AG10803 (cell line): Measurements from ENCODE around the gene PELI2.

Experiments used
- DNase-seq: peaks from one replicate; pipeline ENCODE4 v3.0.0; 2010; ENCODE audit warnings: low read depth
- H3K4me3 ChIP-seq: 2 replicates; pipeline ENCODE4 v1.5.1; 2011; ENCODE audit warnings: mild to moderate bottlenecking, low read length, control low read depth
- TF ChIP-seq, protein P1 (sequence below): conservative IDR thresholded peaks from 2 replicates; pipeline ENCODE4 v1.5.1; 2011; ENCODE audit warnings: mild to moderate bottlenecking, low read length, control low read depth, inconsistent platforms

Gene PELI2

DNA sequence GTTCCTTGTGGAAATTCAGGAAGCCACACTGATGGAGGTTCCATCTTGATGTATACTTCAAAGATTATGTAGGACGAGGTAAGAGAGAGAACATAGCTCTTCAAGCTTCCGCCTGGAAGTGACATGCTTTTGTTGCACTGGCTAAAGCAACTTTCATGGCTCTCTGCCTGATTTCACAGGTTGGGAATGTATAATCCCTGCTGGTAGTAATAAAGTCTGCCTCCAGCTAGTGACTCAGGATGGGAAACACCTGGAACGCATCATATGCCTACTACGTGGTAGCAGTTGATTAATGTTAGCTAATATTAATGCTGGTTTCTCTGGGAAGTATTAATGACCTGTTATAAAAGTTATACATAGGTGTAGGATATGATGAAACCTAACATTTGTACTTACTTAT is 71.1 kb downstream of the PELI2 start:
- peak; percentile 79 for DNase-seq
- TF ChIP-seq, protein P1, sequence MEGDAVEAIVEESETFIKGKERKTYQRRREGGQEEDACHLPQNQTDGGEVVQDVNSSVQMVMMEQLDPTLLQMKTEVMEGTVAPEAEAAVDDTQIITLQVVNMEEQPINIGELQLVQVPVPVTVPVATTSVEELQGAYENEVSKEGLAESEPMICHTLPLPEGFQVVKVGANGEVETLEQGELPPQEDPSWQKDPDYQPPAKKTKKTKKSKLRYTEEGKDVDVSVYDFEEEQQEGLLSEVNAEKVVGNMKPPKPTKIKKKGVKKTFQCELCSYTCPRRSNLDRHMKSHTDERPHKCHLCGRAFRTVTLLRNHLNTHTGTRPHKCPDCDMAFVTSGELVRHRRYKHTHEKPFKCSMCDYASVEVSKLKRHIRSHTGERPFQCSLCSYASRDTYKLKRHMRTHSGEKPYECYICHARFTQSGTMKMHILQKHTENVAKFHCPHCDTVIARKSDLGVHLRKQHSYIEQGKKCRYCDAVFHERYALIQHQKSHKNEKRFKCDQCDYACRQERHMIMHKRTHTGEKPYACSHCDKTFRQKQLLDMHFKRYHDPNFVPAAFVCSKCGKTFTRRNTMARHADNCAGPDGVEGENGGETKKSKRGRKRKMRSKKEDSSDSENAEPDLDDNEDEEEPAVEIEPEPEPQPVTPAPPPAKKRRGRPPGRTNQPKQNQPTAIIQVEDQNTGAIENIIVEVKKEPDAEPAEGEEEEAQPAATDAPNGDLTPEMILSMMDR: no peak
- no peak overlapping the region for H3K4me3 ChIP-seq

DNA sequence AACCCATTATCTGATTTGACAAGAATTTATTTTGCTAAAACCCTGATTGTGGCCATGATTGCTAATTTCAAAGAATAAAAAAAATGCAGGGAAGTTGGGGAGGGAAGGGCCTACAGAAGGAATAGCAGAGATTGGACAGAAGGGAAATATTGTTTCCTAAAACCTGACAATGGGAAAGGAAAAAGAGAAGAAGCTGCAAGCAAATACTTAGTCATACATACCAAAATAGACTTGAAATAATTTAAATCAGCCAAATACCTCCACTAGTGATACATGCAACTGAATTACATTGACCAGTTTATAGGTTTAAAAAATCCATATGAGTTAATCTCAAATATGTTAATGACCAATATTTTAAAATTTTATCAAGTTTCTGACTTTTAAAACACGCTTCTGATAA is 75.1 kb downstream of the PELI2 start:
- TF ChIP-seq, protein P1: no peak
- DNase-seq: peak; percentile 16
- H3K4me3 ChIP-seq: no peak overlapping the region

DNA sequence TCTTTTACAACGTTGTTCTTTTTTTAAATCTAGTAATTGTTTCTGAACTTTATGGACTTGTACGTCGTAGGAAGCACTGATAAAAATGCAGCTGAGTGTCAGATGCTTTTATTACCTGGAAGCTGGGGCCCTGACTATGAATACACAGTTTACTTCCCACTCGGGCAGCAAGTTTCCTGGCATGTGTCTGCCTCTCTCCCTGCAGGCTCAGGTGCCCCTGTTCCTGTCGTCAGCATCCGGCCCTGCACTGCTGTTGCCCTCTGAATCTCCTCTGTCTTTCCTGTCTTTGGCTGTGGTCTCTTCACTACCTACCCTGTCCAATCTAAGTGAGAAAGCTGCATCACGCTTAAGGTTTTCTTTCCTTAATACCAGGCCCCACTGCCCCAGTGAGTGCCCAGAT is 75.8 kb downstream of the PELI2 start:
- no peak for DNase-seq
- no peak overlapping the region for H3K4me3 ChIP-seq
- TF ChIP-seq, protein P1: no peak

DNA sequence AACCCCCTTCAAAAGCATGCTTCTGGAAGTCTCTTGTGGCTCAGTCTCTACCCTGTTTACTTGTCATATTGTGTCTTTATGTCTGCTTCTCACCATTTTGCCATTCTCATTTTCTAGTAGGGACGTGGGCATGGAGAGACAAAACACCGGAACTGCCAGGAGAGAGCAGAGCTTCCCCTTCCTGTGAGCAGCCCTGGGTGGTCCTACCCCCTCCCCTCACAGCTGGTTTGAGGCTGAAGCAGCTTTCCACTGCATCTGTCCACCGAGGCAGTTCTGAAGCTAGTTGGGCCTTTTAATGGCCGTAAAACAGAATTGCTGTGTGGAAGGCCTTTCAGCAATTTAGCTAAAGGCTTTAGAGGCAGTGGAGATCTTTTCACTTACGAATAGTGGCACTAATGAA is 77.0 kb downstream of the PELI2 start:
- no peak for DNase-seq
- TF ChIP-seq, protein P1: no peak
- no peak overlapping the region for H3K4me3 ChIP-seq

DNA sequence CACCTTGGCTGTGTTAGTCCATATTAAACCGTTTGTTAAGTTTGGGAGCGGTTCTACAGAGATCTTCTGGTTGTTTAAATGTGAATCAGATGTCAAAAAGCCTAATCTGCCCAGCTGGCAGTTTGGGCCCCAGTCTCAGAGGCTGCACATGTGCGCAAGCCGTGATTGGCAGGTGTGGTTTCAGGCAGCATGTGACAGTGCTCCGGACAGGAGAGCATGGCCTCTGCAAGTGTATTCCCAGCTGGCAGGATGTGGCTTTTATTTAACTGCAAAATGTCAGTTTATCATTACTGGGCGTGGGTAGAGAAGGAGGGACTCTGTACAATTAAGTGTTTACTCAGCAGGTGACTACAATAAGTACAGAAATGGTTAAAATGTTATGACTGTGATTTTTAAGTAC is 77.5 kb downstream of the PELI2 start:
- no peak overlapping the region for H3K4me3 ChIP-seq
- TF ChIP-seq, protein P1: no peak
- peak; percentile 75 for DNase-seq

DNA sequence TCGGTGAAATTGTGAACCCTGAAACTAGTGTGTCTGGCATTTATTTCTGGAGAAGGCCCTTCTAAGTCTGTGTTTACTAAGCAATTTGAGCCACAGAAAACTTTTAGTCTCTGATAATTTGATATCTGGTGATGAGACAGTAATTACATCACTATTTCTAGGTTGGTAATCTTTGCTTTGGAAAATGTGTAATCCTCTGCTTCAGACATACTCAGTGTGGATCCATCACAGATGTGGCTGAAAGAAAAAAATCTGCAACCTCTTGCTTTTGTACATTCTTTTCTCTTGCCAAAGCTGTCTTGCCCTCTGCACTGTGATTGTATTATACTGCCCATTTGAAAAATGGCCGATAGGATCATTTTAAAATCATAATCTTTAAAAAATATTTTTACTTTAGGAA is 78.1 kb downstream of the PELI2 start:
- H3K4me3 ChIP-seq: peak overlapping the region; percentile 5; the same call in 1 of the 2 replicates
- peak; percentile 75 for DNase-seq
- TF ChIP-seq, protein P1: no peak

DNA sequence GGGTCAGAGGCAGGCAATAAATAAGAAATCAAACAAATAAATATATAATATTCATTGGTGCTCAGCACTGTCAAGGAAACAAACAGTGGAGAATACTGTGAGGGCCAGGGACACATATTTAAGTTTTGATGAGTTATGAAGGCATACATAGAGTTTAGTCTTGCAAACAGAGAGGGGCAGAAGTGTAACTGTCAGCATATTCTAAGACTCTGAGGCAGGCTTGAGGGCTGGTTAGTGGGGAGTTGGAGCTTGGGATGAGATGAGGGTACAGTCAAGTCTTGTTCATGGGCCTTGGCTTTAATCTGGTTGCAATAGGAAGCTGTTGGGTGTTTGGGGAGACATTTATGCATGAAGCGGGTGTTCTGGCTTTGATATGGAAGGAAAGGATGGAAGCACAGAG is 78.9 kb downstream of the PELI2 start:
- H3K4me3 ChIP-seq: no peak overlapping the region
- DNase-seq: no peak
- TF ChIP-seq, protein P1: no peak
